ENCODE data around the gene SBNO1.

GRCh38 chr12:123346946-123347345 is 17.7 kb downstream of the SBNO1 start:
- no peak for TF ChIP-seq CTCF (IDR thresholded peaks at IDR 0.05)
- no peak for TF ChIP-seq POLR2A (IDR thresholded peaks at IDR 0.05)

All from right lobe of liver (tissue), 4 donors.